Measurements from ENCODE around the gene TMEM212.

TMEM212 gene

GRCh38 chr3:171842864-171843518 lies at the start of gene TMEM212:
Gene TMEM212, plus strand, starts transcription at chr3:171843349. Its CDS starts 35 bp downstream, at chr3:171843384.
- no peak for DNase-seq (ENCODE audit: low spot score)
- no peak for TF ChIP-seq CTCF (IDR thresholded peaks at IDR 0.05; ENCODE audit: poor library complexity, severe bottlenecking)

GRCh38 chr3:171796625-171797264 lies 46.4 kb upstream of the TMEM212 start:
- no peak for TF ChIP-seq CTCF (IDR thresholded peaks at IDR 0.05; ENCODE audit: poor library complexity, severe bottlenecking)
- no peak overlapping the region for H3K27ac ChIP-seq (ENCODE audit: poor library complexity, severe bottlenecking)
- peaks cover 26% of the 10 kb centered on the region for H3K4me1 ChIP-seq (ENCODE audit: insufficient read depth, poor library complexity, severe bottlenecking)
- ATAC-seq (ENCODE audit: low read depth) (no peak), DNase-seq (ENCODE audit: low spot score) (no peak)
- no peaks in the 10 kb centered on the region for H3K9me3 ChIP-seq (ENCODE audit: severe bottlenecking)
- H3K27me3 ChIP-seq (ENCODE audit: insufficient read depth, poor library complexity, severe bottlenecking), result no peaks in the 10 kb centered on the region
- H3K36me3 ChIP-seq (ENCODE audit: low read depth), result no peaks in the 10 kb centered on the region
- no peak overlapping the region for H3K4me3 ChIP-seq (ENCODE audit: severe bottlenecking)

More at GRCh38 chr3:171842864-171843518, at the start of gene TMEM212:
- Histone ChIP-seq H3K4me3 (ENCODE audit: severe bottlenecking) (no peak within 1 kb of the TSS), H3K27ac (ENCODE audit: poor library complexity, severe bottlenecking) (no peak within 1 kb of the TSS), H3K27me3 (ENCODE audit: insufficient read depth, poor library complexity, severe bottlenecking) (no peaks in the 10 kb centered on the region), H3K36me3 (ENCODE audit: low read depth) (no peaks in the 10 kb centered on the region), H3K9me3 (ENCODE audit: severe bottlenecking) (no peaks in the 10 kb centered on the region), H3K4me1 (ENCODE audit: insufficient read depth, poor library complexity, severe bottlenecking) (no peaks in the 10 kb centered on the region)
- no peak for ATAC-seq (ENCODE audit: low read depth)

GRCh38 chr3:171797265-171797679 lies 45.9 kb upstream of the TMEM212 start:
- H3K9me3 ChIP-seq (ENCODE audit: severe bottlenecking), result no peaks in the 10 kb centered on the region
- DNase-seq (ENCODE audit: low spot score), result no peak

GRCh38 chr3:171797873-171798272 lies 45.3 kb upstream of the TMEM212 start:
- no peak for ATAC-seq (ENCODE audit: low read depth)
- TF ChIP-seq CTCF (IDR thresholded peaks at IDR 0.05; ENCODE audit: poor library complexity, severe bottlenecking), result no peak
- DNase-seq (ENCODE audit: low spot score), result no peak
- Histone ChIP-seq H3K4me1 (ENCODE audit: insufficient read depth, poor library complexity, severe bottlenecking) (peaks cover 24% of the 10 kb centered on the region), H3K27me3 (ENCODE audit: insufficient read depth, poor library complexity, severe bottlenecking) (no peaks in the 10 kb centered on the region), H3K9me3 (ENCODE audit: severe bottlenecking) (no peaks in the 10 kb centered on the region), H3K27ac (ENCODE audit: poor library complexity, severe bottlenecking) (no peak overlapping the region), H3K4me3 (ENCODE audit: severe bottlenecking) (no peak overlapping the region), H3K36me3 (ENCODE audit: low read depth) (no peaks in the 10 kb centered on the region)

More at GRCh38 chr3:171797265-171797679, 45.9 kb upstream of the TMEM212 start:
- Histone ChIP-seq H3K4me3 (ENCODE audit: severe bottlenecking) (no peak overlapping the region), H3K36me3 (ENCODE audit: low read depth) (no peaks in the 10 kb centered on the region), H3K27ac (ENCODE audit: poor library complexity, severe bottlenecking) (no peak overlapping the region), H3K27me3 (ENCODE audit: insufficient read depth, poor library complexity, severe bottlenecking) (no peaks in the 10 kb centered on the region), H3K4me1 (ENCODE audit: insufficient read depth, poor library complexity, severe bottlenecking) (peaks cover 26% of the 10 kb centered on the region)
- TF ChIP-seq CTCF (IDR thresholded peaks at IDR 0.05; ENCODE audit: poor library complexity, severe bottlenecking), result no peak
- no peak for ATAC-seq (ENCODE audit: low read depth)

- Histone ChIP-seq H3K4me3 (ENCODE audit: severe bottlenecking) (no peak overlapping the region), H3K27ac (ENCODE audit: poor library complexity, severe bottlenecking) (no peak overlapping the region), H3K9me3 (ENCODE audit: severe bottlenecking) (no peaks in the 10 kb centered on the region), H3K4me1 (ENCODE audit: insufficient read depth, poor library complexity, severe bottlenecking) (peaks cover 22% of the 10 kb centered on the region), H3K36me3 (ENCODE audit: low read depth) (no peaks in the 10 kb centered on the region), H3K27me3 (ENCODE audit: insufficient read depth, poor library complexity, severe bottlenecking) (no peaks in the 10 kb centered on the region)
- DNase-seq (ENCODE audit: low spot score) (no peak), ATAC-seq (ENCODE audit: low read depth) (no peak; the same call in 2 of the 3 replicates)
- no peak for TF ChIP-seq CTCF (IDR thresholded peaks at IDR 0.05; ENCODE audit: poor library complexity, severe bottlenecking)
These were observed 43.6 kb upstream of the TMEM212 start for GRCh38 chr3:171799501-171799900.

Measured in RWPE2 (cell line).